GM12878 (cell line): ENCODE measurements around the gene ELL2. TPM values are rescaled to one million over a fixed set of nuclear protein-coding genes. Genes with fewer than 3 reads are reported as not detected.
A peak's percentile ranks its signal among the peaks of the same experiment; 100 is the strongest.

Experiments used
- ATAC-seq: fragments of 200-7000 bp; cut with Tn5 transposase; 3 replicates; pipeline ENCODE4 v1.9.1; 2020; ENCODE audit warnings: mild to moderate bottlenecking, moderate library complexity
- BruUV-seq: library from RNA; stranded (reverse); fragments of 400-500 nt; replicated peaks from 2 replicates; lab custom pipeline; 2021; lab: Mats Ljungman, UMichigan
- CTCF ChIA-PET: fragments of 300-600 bp; sonication (Branson Sonifier 250); formaldehyde crosslinking; extraction: SDS; loops from one replicate; lab custom pipeline; 2021; ENCODE audit warnings: inconsistent platforms; lab: Yijun Ruan, JAX
- POLR2A ChIA-PET: fragments of 350-600 bp; formaldehyde crosslinking; extraction: SDS; loops from one replicate; lab custom pipeline; 2021; ENCODE audit warnings: inconsistent platforms; lab: Charles Lee
- RAD21 ChIA-PET: fragments of 300-600 bp; sonication (Branson Sonifier 250); formaldehyde crosslinking; loops from one replicate; lab custom pipeline; 2023; ENCODE audit warnings: antibody characterized with exemption; ENCODE audit not compliant: unreplicated experiment; lab: Charles Lee
- SMC1A ChIA-PET: fragments of 300-600 bp; sonication (Branson Sonifier 250); formaldehyde crosslinking; loops from one replicate; lab custom pipeline; 2023; ENCODE audit not compliant: unreplicated experiment, uncharacterized antibody; lab: Charles Lee
- DNase-seq: peaks from one replicate; pipeline ENCODE4 v3.0.0-alpha.2; 2011; ENCODE audit warnings: low read depth, low spot score
- FAIRE-seq: peaks from 3 replicates; lab custom pipeline; 2011; peaks lifted over from hg19 to GRCh38; lab: Jason Lieb, UNC
- H2AFZ ChIP-seq: 2 replicates; pipeline ENCODE4 v1.6.0; 2011; ENCODE audit warnings: low read depth, low read length, control low read depth; ENCODE audit not compliant: control insufficient read depth
- H3K27ac ChIP-seq: 2 replicates; pipeline ENCODE4 v1.5.1; 2011; ENCODE audit warnings: control low read depth; ENCODE audit not compliant: control insufficient read depth, insufficient read depth
- H3K27me3 ChIP-seq, 2 experiments: replicated peaks in 1 of 2; 2 replicates each; pipeline versions ENCODE4 v1.6.0 to v1.6.1; 2011; ENCODE audit warnings: low read length in 1 of 2; ENCODE audit not compliant: control insufficient read depth in 2 of 2, insufficient read depth in 2 of 2
- H3K36me3 ChIP-seq, 2 experiments: 2 replicates each; pipeline ENCODE4 v1.5.1; 2011; ENCODE audit warnings: low read length in 1 of 2; ENCODE audit not compliant: control insufficient read depth in 2 of 2, insufficient read depth in 2 of 2
- H3K4me1 ChIP-seq: 2 replicates; pipeline ENCODE4 v1.6.1; 2011; ENCODE audit warnings: mild to moderate bottlenecking, low read length, moderate library complexity, mixed read lengths; ENCODE audit not compliant: control insufficient read depth, insufficient read depth
- H3K4me2 ChIP-seq: 2 replicates; pipeline ENCODE4 v1.6.0; 2011; ENCODE audit warnings: control low read depth; ENCODE audit not compliant: control insufficient read depth, insufficient read depth
- H3K4me3 ChIP-seq: fragments of 200-600 bp; sonication (generic); 2 replicates; pipeline ENCODE4 v1.5.1; 2016
- H3K79me2 ChIP-seq: 2 replicates; pipeline ENCODE4 v1.6.0; 2011; ENCODE audit warnings: low read length; ENCODE audit not compliant: control insufficient read depth, insufficient read depth
- H3K9ac ChIP-seq: 2 replicates; pipeline ENCODE4 v1.8.0; 2011; ENCODE audit warnings: low read length, control low read depth, mixed read lengths; ENCODE audit not compliant: control insufficient read depth, insufficient read depth
- H3K9me3 ChIP-seq: replicated peaks from 3 replicates; pipeline ENCODE4 v1.5.1; 2011; ENCODE audit warnings: mild to moderate bottlenecking, low read length; ENCODE audit not compliant: control insufficient read depth, insufficient read depth
- H4K20me1 ChIP-seq: 2 replicates; pipeline ENCODE4 v1.6.0; 2011; ENCODE audit not compliant: control insufficient read depth, insufficient read depth
- ATF7 ChIP-seq: fragments of 450-650 bp; IDR thresholded peaks from 2 replicates; pipeline ENCODE4 v1.6.1; 2016; ENCODE audit warnings: low read depth, mild to moderate bottlenecking
- CHD1 ChIP-seq: IDR thresholded peaks from 2 replicates; pipeline ENCODE4 v1.6.1; 2012; ENCODE audit warnings: low read depth, low read length, improper control_type of control experiment
- E2F4 ChIP-seq: IDR thresholded peaks from 2 replicates; pipeline ENCODE4 v1.6.1; 2012; ENCODE audit warnings: low read depth, low read length, improper control_type of control experiment
- E4F1 ChIP-seq: fragments of 450-650 bp; IDR thresholded peaks from 2 replicates; pipeline ENCODE4 v1.6.1; 2018; ENCODE audit warnings: borderline replicate concordance, mild to moderate bottlenecking; ENCODE audit not compliant: partially characterized antibody
- FOXM1 ChIP-seq: IDR thresholded peaks from 2 replicates; pipeline ENCODE4 v1.6.1; 2012; ENCODE audit warnings: low read depth, mild to moderate bottlenecking, inconsistent platforms, low read length, moderate library complexity
- GATAD2B ChIP-seq: fragments of 450-650 bp; conservative IDR thresholded peaks from 2 replicates; pipeline ENCODE4 v1.6.1; 2017; ENCODE audit warnings: low read depth, mild to moderate bottlenecking, moderate library complexity
- IRF3 ChIP-seq: fragments of 450-650 bp; IDR thresholded peaks from 2 replicates; pipeline ENCODE4 v1.6.1; 2014; ENCODE audit warnings: mild to moderate bottlenecking
- NFYB ChIP-seq: IDR thresholded peaks from 2 replicates; pipeline ENCODE4 v1.6.1; 2011; ENCODE audit warnings: low read depth, mild to moderate bottlenecking, low read length, improper control_type of control experiment, moderate library complexity; ENCODE audit not compliant: insufficient read depth
- TARDBP ChIP-seq: IDR thresholded peaks from 2 replicates; pipeline ENCODE4 v1.6.1; 2016; ENCODE audit warnings: borderline replicate concordance
- TBL1XR1 ChIP-seq: IDR thresholded peaks from 2 replicates; pipeline ENCODE4 v1.6.1; 2012; ENCODE audit warnings: low read depth, low read length, improper control_type of control experiment
- YY1 ChIP-seq: IDR thresholded peaks from 2 replicates; pipeline ENCODE4 v1.6.1; 2011; ENCODE audit warnings: low read depth, mild to moderate bottlenecking, low read length
- ZBTB11 ChIP-seq: fragments of 450-650 bp; formaldehyde crosslinking; IDR thresholded peaks from 2 replicates; pipeline ENCODE4 v1.5.0; 2022; ENCODE audit warnings: mild to moderate bottlenecking, missing genetic modification characterization
- ZNF24 ChIP-seq: fragments of 450-650 bp; IDR thresholded peaks from 2 replicates; pipeline ENCODE4 v1.6.1; 2017; ENCODE audit warnings: antibody characterized with exemption, mild to moderate bottlenecking
- WGBS: methylation state at CpG from one replicate; pipeline ENCODE4 v1.1.6; 2016; ENCODE audit warnings: low lambda C conversion rate; ENCODE audit not compliant: insufficient replicate concordance, insufficient coverage; ENCODE audit errors: missing lambda C conversion rate; 5-methylcytosine and 5-hydroxymethylcytosine counted together
- in situ Hi-C: fragments of 300-500 bp; cut with MboI; formaldehyde crosslinking; loops from 9 replicates; pipeline ENCODE4 v1.14.3; 2018; ENCODE audit warnings: mixed read lengths
- intact Hi-C: fragments of 100-400 bp; cut with micrococcal nuclease; formaldehyde crosslinking; loops from one replicate; pipeline ENCODE4 v1.14.2; 2022; ENCODE audit not compliant: unreplicated experiment
- polyA plus RNA-seq, 11 experiments: library from polyadenylated mRNA; depleted of rRNA in 4 of 11; unstranded in 6 of 11; stranded (reverse) in 5 of 11; fragments of >200 nt; fragmentation: Nextera tagmentation in 4 of 11; fragmentation: Illumina TruSeq in 1 of 11; extraction: Ambion mirVana in 4 of 11; extraction: Trizol in 1 of 11; gene quantifications; 1 replicate in 1 of 11; 2 replicates in 10 of 11; pipeline versions ENCODE4 v1.2.1 to v1.2.3, GENCODE V29; 2011 to 2016; ENCODE audit warnings: inconsistent platforms in 2 of 11, missing spikeins in 2 of 11, low read depth in 1 of 11
- total RNA-seq, 4 experiments: library from RNA; depleted of rRNA in 3 of 4; stranded (reverse); fragments of >200 nt in 3 of 4; fragmentation: Illumina TruSeq in 1 of 4; extraction: Trizol in 1 of 4; gene quantifications; 2 replicates each; pipeline versions ENCODE4 v1.2.1 to v1.2.3, GENCODE V29; 2013 to 2021

ELL2 gene
- total and polyA plus RNA-seq, 10 of the 15 experiments (the other 5 are each of a cell fraction or from before 2014, with no cell fraction given), result 24.2 to 91.4 (median 57.4) TPM

- Histone ChIP-seq H3K36me3 (no peaks in the 10 kb centered on the region), H4K20me1 (no peaks in the 10 kb centered on the region), H3K27me3 (no peaks in the 10 kb centered on the region), H3K79me2 (no peaks in the 10 kb centered on the region), H3K4me3 (no peak overlapping the region; the same call in 1 of the 2 replicates), H3K4me1 (peaks cover 21% of the 10 kb centered on the region), H2AFZ (peak overlapping the region; percentile 79), H3K9me3 (no peaks in the 10 kb centered on the region; the same call in 2 of the 3 replicates), H3K27ac (no peak overlapping the region), H3K4me2 (peak overlapping the region; percentile 78), H3K9ac (no peak overlapping the region)
- CTCF ChIA-PET, result interaction anchor here (0.7 to 20.1 kb wide), 26 partner anchors 9 to 922 kb away, joined by 3 to 360 read pairs (median 4); no protein-coding TSS in a partner anchor
- POLR2A ChIA-PET, result interaction anchor here (3.3 kb wide), 1 partner anchor 11 kb away, joined by 13 read pairs; no protein-coding TSS in a partner anchor
- RAD21 ChIA-PET, result interaction anchor here (0.7 to 13.6 kb wide), 18 partner anchors 11 to 481 kb away, joined by 3 to 182 read pairs (median 4); no protein-coding TSS in a partner anchor
- FAIRE-seq (peak; percentile 93), DNase-seq (peak; percentile 67), ATAC-seq (peak; percentile 95)
- intact Hi-C loops (loop anchor here (1.0 to 5.0 kb wide), 6 partner anchors 26 to 742 kb away; partner anchors contain the start of gene ELL2), in situ Hi-C loops (loop anchor here (5.0 kb wide), 3 partner anchors 478 to 743 kb away; no protein-coding TSS in a partner anchor)
- 22% methylated on average over 28 of the region's 28 CpGs for WGBS
- SMC1A ChIA-PET, result interaction anchor here (0.8 to 18.3 kb wide), 29 partner anchors 9 to 743 kb away, joined by 3 to 289 read pairs (median 4); no protein-coding TSS in a partner anchor
- BruUV-seq, result no TSS peak
- 0 out of 2 replicates have a peak, but pooled peaks have one; percentile 51 for TF ChIP-seq GATAD2B
- TF ChIP-seq YY1, result peak; percentile 81; the same call in 1 of the 2 replicates
- peak; percentile 43 for TF ChIP-seq ATF7
- TF ChIP-seq E4F1, result no peak
- no peak for TF ChIP-seq E2F4
- no peak for TF ChIP-seq CHD1
- TF ChIP-seq TARDBP, result no peak
- TF ChIP-seq FOXM1, result peak; percentile 66
- no peak for TF ChIP-seq ZBTB11
- no peak for TF ChIP-seq NFYB
- TF ChIP-seq TBL1XR1, result no peak
- TF ChIP-seq ZNF24, result no peak
- TF ChIP-seq IRF3, result no peak
These were observed 102.7 kb downstream of the ELL2 start for GRCh38 chr5:95858661-95859595.
